Stimulated activated CD8-positive, alpha-beta memory T cell treated with anti-CD3 and anti-CD28 coated beads, Interleukin-15, amount 100 ng/mL, for 24 hours (primary cell): Measurements from ENCODE around the gene PLXNB2.
"Not testable (repeated sequence)": the region's sequence is repeated elsewhere in the genome, so short reads cannot be mapped to it uniquely, and the experiment has no call there.

Experiments
- DNase-seq: peaks from one replicate; pipeline ENCODE4 v3.0.0-alpha.2; 2020; ENCODE audit warnings: low read depth

The PLXNB2 gene

GRCh38 chr22:50280708-50281383 lies 26.6 kb downstream of the PLXNB2 start:
- no peak for DNase-seq

- DNase-seq: no peak
These were observed 27.3 kb downstream of the PLXNB2 start for GRCh38 chr22:50280022-50280707.

- DNase-seq: no peak
These were observed 28.4 kb downstream of the PLXNB2 start for GRCh38 chr22:50278956-50279619.

GRCh38 chr22:50278461-50278860 lies 29.0 kb downstream of the PLXNB2 start:
- DNase-seq: no peak

GRCh38 chr22:50277761-50278160 lies 29.7 kb downstream of the PLXNB2 start:
- DNase-seq: no peak

- no peak for DNase-seq
These were observed 31.3 kb downstream of the PLXNB2 start for GRCh38 chr22:50276143-50276542.

- DNase-seq: no peak
These were observed 32.0 kb downstream of the PLXNB2 start for GRCh38 chr22:50275181-50276055.

GRCh38 chr22:50274771-50275170 lies 32.7 kb downstream of the PLXNB2 start:
- no peak for DNase-seq

GRCh38 chr22:50274311-50274710 lies 33.1 kb downstream of the PLXNB2 start:
- no peak for DNase-seq

GRCh38 chr22:50273781-50274180 lies 33.7 kb downstream of the PLXNB2 start:
- DNase-seq: not testable (repeated sequence)

- not testable (repeated sequence) for DNase-seq
These were observed 34.1 kb downstream of the PLXNB2 start for GRCh38 chr22:50273352-50273751.

GRCh38 chr22:50272044-50272802 lies 35.2 kb downstream of the PLXNB2 start:
- no peak for DNase-seq

GRCh38 chr22:50271519-50271970 lies 35.9 kb downstream of the PLXNB2 start:
- no peak for DNase-seq

- DNase-seq: no peak
These were observed 36.6 kb downstream of the PLXNB2 start for GRCh38 chr22:50270666-50271394.

- DNase-seq: no peak
These were observed 37.3 kb downstream of the PLXNB2 start, which contains the start of gene MAPK11 for GRCh38 chr22:50269970-50270665. Gene MAPK11 (minus strand): TSS chr22:50270380. CDS start chr22:50270292, 88 bp downstream.

- DNase-seq: no peak
These were observed 37.9 kb downstream of the PLXNB2 start for GRCh38 chr22:50269573-50269969.

- no peak for DNase-seq
These were observed 38.8 kb downstream of the PLXNB2 start for GRCh38 chr22:50268655-50269113.

- no peak for DNase-seq
These were observed 39.7 kb downstream of the PLXNB2 start for GRCh38 chr22:50267591-50268390.

GRCh38 chr22:50266994-50267393 lies 40.5 kb downstream of the PLXNB2 start:
- DNase-seq: no peak
